ENCODE measurements around the gene FLOT1.

Gene FLOT1

DNA sequence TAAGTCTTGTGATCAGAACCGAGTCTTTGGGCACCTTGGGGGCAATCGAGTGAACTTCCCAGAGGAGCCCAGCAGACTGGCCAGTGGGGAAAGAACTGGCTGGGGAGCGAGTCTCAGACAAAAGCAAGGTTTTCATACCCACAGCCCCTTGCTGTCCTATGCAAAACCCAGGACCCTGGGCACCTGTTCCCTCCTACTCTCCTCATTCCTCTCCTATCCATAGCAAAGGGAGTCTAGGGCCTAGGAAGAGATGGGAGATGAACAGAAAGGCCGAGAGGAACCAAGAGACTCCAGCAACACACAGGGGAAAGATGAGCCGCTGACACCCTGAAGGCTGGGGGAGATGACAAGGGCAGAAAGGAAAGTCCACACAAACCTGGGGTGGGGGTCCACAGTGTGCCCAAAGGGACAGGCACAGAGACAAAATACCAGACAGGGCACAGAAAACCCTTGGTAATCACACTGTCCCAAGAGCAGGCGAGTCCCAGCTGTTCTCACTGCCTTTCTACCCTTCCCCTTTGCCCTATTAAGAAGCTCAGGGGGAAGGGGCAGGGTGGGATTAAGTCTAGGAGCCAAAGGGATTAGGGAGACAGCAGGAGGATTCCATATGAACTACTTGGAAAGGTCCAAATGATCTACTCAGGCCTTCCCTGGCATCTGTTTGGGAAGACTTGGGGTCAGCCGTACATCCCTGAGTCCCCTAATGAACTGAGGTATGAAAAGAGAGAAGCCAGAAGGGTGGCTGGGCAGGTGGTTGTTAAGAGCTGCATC, 62.5 kb downstream of the FLOT1 start:
- Histone ChIP-seq H3K36me3 (ENCODE audit: insufficient read depth, low read length) (peaks cover 9% of the 10 kb centered on the region), H3K9ac (ENCODE audit: low read depth, low read length) (peak overlapping the region; percentile 28; the same call in 1 of the 2 replicates), H3K9me3 (ENCODE audit: control insufficient read depth, insufficient read depth, low read length) (no peaks in the 10 kb centered on the region), H3K4me1 (ENCODE audit: insufficient read depth, low read length) (peaks cover 20% of the 10 kb centered on the region)

DNA sequence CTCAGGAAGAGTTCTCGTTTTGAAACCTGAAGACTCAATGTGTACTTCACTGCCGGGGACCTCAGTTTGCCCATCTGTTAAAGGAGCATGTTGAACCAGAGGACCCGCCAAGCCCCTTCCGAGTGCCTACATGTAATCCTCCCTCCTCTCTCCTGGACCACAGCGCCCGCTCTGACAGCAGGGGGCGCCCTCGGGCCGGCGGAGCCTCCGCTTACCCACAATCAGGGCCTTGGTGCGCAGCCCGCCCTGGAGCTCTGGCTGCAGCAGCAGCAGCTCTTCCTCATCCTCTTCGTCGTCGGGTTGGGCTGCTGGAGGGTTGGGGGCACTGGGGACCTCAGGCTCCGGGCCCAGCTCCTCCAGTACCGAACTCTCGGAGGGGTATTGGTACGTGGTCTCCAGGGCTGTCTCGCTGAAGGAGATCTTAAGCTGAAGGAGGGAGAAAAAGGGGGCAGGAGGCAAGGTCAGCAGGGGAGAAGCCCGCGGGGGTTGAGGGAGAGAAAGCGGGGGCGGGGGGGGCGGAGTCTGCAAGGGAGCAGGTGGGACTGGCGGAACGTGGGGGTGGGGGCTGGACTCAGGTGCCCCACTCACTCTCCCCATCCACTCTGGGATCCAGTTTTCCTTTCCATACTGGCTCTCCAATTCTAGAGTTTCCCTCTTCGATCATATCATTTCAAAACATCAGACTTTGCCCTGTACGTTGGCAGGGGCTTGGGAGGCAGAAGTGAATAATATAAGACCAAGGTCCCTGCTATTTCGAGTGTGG, 63.3 kb downstream of the FLOT1 start:
- Histone ChIP-seq H3K36me3 (ENCODE audit: insufficient read depth, low read length) (peaks cover 9% of the 10 kb centered on the region), H3K9me3 (ENCODE audit: control insufficient read depth, insufficient read depth, low read length) (no peaks in the 10 kb centered on the region), H3K4me1 (ENCODE audit: insufficient read depth, low read length) (peaks cover 16% of the 10 kb centered on the region), H3K9ac (ENCODE audit: low read depth, low read length) (peak overlapping the region; percentile 27)

Measured in ES-I3 (cell line).